NCI-H82 (cell line): Measurements from ENCODE around the gene SNX33.
A peak's percentile ranks its signal among the peaks of the same experiment; 100 is the strongest.
"Not testable (repeated sequence)": the region's sequence is repeated elsewhere in the genome, so short reads cannot be mapped to it uniquely, and the experiment has no call there.

Experiments used
- DNase-seq: peaks from one replicate; lab custom pipeline; 2025; lab: John Stamatoyannopoulos, UW

The SNX33 gene

DNA sequence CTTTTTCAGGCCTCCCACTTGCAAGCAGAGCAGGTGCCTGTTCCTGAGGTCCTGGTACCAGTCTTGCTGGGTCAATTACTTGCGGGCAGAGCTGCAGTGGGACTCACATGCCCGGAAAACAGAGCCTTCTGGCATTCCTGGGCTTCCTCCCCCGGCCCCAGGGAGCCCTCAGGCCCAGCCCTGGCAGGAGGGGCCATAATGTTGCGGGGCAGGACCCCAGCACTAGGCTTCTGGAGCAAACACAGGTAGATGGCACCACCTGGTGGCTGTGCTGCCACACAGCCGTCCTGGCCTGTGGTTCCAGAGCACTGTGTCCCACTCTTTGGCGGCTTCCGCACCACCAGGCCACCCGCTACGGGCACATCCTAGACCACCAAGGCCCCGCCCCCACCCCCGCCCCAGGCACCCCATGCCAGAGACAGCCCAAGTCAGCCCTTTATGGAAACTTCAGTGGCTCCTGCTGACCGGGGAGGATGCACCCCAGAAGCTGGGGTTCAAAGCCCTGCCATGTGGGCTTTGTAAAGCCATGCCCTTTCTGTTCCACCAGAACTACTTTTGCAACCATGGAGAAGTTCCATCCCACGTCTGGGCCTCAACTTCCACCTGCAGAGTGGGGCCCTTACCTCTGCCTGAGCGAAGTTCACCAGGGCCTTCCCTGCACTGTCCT, 36.1 kb downstream of the SNX33 start:
- DNase-seq = peak; percentile 86

DNA sequence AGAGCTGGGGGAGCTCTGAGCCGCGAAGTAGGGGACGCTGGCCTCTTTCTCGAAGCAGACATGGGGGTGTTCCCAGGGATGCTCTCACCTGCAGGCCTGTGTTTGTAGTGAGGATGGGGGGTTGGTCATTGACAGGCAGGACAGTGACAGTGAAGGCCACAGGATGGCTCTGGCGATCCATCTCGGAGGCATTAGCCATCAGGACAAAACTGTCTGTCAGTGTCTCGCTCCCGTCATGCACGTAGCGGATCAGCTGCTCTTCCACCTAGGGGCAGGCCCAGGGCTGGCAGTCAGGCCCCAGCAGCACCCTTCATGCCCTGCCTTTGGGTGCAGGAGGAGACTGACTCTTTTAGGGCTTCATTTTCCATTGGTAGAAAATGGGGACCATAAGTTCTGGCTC, 36.9 kb downstream of the SNX33 start:
- peak; percentile 25 for DNase-seq

DNA sequence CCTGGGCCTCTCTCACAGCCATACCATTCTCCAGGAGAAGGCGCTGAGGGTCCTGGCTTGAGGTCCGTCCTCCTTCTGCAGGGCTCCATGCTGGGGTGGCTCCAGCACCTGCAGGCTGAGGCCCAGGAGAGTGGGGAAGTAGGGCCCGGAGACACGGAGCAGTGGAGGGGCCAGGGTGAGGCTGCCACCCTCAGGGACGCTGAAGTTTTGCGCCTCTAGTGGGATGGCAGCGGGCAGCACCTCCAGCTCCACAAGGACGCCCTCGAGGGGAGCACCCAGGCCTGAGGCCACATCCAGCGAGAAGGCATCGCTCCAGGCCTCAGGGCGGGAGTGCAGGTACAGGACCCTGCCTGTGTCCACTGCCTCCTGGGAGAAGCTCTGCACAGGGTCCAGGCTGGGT, 37.5 kb downstream of the SNX33 start:
- no peak for DNase-seq

DNA sequence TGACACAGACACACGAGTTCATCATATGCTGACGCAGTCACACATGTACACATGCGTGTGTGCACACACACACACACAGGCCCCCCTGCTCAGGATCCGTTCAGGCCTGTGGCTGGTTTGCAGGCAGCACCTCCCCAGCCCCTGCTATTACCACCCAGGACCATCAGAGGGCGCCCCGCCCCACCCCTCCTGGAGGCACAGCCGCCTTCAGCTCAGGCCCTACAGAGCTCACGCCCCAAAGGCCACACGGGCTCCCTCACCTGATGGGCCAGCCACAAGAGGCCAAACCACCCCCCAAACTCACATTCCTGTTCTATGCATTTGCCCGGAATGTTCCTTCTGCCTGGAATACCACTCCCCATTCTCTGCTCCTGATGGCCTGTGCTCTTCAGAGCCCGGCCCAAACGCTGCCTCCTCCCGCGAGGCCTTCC, 38.5 kb downstream of the SNX33 start:
- peak; percentile 84 for DNase-seq

DNA sequence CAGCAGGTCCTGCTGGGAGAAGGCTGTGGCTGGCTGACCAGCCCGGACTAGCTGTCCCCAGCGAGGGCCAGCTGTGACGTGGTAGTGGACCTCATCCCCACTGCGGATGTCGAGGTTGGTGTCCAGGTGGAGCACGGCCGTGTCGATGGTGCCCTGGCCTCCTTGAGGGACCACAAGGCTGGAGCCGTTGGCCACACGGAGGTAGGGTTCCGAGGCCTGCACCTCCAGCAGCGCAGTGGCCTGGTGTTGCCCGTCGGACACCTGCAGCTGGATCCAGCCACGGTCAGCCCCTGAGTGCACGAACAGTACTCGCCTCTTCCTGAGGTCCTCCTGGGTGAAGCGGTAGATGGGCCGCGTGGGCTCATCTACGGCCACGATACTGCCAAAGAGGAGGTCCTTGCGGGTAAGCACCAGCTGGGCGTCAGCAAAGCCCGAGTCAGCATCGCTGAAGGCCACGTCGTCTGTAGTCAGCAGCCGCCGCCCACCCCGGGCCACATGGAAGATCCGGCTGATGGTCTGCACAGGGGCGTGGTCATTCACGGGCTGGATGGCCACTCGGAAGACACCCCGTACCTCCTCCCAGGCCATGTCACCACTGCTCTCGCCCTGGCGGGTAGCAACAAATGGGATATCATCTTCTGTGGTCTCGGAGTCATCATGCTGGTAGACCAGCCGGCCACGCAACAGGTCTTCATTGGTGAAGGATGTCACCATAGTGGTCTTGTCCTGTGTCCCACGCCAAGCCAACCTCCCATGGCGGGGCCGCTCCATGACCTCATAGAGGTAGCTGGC, 40.0 kb downstream of the SNX33 start:
- DNase-seq = no peak

DNA sequence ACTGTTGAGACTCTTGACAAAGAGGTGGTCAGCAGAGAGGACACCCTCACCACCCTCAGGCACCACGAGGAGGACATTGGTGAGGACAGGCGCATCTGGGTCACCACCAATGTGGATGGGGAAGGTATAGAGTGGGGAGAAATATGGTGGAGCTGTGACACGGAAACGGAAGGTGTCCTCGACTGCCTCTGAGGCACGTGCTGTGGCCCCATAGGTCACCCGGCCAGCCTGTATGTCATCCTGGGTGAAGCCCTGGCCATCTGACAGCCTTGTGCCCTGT, 40.5 kb downstream of the SNX33 start:
- no peak for DNase-seq

DNA sequence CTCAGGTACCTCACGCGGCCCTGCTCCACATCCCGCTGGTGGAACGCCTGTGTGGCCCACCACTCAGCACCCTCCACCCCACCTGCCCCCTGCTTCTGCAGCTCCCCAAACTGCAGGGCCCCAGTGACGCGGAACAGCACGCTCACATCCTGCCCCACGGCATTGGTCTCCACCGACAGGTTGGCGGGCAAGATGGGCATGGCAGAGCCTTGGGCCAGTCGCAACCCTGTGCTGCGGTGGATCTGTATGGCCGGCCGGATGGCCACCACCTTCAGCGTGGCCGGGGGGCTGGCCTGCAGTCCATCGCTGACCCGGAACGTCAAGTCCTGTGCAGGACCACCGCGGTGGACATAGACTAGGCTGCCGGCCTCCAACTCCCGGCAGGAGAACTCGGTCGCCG, 41.1 kb downstream of the SNX33 start:
- no peak for DNase-seq

DNA sequence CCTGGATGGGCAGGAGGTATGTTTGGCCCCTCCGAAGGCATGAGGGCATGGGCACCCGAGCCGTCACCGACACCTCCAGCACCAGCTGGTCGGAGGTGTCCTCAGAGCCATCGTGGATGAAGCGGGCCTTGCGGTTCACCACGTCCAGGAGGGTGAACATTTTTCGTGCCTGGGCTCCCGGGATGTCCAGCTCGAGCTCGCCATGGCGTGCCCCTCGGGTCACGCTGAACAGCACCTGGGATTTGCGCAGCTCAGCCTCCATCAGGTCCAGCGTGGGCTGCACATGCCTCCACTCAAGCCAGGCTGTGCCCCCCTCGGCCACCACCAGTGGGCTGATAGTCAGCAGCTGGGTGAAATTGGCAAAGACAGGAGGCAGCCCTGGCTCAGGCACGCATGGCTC, 41.7 kb downstream of the SNX33 start:
- not testable (repeated sequence) for DNase-seq

DNA sequence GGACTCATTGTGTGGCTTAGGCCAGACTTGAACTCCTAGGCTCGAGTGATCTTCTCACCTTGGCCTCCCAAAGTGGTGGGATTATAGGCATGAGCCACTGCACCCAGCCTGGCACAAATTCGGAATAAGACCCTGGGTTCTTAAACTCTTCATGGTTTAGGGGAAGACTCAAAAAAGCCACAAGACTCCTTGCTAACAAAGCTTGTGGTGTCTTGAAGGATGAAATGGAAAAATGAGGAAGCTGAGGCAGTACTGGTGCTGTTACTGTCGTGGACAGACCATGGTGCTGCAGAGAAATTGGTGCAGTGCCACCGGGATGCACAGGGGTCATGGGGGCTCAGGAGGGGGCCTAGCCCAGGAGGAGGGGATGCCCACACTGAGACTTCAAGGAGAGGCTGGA, 44.6 kb downstream of the SNX33 start:
- not testable (repeated sequence) for DNase-seq

DNA sequence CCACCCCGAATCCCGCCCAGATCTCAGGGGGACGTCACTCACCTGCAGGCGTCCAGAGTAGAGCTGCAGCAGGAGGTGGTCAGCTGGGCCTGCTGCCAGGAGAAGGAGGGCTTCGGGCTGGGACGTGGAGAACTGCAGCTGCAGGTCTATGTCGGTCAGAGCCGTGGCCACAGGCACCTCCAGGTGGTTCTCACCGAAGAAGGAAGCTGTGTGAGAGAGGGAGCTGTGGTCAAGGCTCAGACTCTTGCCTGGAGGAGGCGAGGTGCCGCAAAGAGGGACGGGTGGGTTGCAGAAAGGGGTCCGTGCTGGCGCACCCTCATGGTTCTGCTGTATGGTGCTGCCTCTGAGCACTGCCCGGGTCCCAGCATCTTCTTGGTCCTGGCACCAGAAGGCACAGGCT, 45.3 kb downstream of the SNX33 start:
- not testable (repeated sequence) for DNase-seq

DNA sequence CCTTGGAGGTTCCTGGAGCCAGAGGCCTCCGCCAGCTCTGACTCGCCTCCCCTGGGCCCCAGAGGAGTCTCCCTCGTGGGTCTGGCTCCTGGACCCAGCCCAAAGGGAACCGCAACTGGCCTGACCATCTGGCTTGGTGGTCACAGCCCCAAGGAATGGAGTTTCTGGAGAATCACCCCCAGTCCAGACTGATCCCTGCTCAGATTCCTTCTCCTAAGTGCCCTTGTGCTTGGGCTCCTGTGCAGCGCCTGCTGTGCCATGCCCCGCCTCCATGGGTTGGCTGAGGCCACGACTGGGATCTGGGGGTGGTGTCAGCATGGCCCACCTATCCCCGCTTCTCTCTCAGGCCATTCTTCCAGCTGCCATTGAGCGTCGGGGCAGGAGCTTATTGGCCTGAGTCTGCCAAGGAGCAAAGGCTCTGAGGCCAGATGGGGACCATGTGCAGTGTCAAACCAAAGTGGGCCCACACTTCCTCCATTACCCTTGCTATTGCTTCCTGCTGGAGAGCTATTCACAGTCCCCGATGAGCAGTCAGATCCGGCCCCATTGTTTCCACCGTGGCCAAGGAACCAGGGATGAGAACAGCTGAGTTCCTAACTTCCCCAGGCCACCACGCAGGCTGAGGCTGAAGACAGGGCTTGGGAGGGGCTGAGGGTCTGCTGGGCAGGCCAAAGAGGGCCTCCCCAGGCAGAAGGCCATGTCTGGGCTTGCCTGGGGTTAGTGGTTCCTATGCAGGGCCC, 46.0 kb downstream of the SNX33 start:
- peak; percentile 88 for DNase-seq

DNA sequence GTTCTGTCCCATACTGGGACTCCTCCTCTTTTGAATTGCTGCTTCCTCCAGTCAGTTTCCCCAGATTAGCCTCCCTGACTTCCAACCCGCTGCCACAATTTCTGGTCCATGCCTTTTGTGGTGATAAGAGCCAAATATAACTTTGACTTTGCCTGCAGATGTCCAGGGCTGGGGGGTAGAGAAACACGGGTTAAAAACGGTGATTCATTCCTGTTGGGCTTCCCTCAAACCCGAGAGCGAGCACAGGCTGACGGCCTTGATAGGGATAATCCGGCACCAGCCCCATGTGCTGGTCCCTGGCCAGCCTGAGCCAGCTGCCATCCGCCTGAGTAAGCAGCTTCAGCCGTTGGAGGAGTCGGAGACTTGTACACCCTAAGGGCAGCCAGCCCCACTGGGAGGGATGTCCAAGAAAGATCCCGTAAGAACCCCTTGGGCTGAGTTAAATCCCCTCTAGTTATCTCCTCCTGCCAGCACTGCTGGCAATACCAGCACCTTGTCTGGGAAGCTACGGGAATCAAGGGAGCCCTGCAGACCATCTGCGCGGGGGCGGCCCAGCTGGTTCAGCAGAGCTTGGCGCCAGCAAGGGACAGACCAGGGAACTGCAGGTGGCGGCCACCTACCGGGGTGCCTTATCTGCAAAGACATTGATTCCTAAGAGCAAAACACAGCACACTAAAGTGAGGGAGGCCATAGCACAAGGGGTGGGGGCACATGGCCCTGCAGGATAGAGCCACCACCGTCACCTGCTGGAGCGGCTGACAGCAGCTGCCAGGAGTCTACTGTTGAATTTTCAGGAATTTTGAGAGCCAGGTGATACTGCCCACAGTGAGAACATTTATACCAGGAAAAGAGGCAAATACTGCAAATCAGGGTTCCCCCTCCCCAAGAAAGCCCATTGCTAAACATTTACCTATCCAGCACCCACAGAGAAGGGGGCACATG, 46.8 kb downstream of the SNX33 start:
- DNase-seq = peak; percentile 99

DNA sequence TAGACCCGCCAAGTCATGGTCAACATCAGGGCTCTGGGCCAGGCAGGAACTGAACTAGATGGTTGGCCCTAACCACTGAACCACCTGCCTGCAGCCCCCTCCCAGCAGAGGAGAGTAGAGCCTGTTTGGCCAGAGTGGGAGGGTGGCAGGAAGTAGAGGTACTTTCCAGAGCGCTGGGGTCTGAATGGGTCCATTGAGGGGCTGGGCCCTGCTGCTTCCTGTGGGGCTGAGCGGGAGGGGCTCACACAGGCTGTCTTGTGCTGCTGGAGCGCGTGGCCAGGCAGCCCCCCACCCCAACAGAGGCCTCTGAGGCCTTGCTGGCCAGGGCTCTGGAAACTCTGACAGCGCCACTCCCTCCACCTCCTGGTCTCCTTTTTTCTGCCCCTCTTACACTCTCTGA, 47.5 kb downstream of the SNX33 start:
- peak; percentile 27 for DNase-seq

DNA sequence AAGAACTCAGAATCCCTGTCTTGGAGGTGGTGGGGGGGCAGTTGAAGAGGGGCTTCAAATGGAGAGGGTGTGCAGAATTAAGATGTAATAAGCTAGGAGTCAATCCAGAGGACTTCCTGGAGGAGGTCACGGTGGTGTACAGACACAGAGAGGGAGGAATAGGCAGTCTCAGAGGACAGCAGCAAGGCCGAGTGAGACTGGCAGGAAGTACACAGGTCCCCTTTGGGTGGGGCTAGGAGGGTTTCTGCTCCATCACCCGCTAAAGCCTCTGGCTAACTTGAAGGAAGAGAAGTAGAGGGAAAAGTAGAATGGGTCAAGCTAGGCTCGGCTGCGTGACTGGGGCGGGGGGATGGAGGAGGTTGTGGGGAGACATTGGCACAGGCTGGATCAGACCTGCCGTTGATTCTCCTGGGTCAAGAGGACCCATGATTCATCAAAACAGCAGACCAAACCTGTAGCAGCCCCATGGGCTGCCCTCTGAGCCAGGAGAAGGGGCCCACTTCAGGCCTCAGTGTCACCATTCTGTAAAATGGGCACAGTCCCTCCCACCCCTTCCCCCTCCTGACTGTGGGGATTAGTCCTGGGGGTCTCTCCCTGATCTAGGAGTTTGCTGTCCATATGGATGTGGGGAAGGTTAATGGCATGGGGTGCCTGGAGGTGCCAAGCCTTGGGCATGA, 48.1 kb downstream of the SNX33 start:
- no peak for DNase-seq

DNA sequence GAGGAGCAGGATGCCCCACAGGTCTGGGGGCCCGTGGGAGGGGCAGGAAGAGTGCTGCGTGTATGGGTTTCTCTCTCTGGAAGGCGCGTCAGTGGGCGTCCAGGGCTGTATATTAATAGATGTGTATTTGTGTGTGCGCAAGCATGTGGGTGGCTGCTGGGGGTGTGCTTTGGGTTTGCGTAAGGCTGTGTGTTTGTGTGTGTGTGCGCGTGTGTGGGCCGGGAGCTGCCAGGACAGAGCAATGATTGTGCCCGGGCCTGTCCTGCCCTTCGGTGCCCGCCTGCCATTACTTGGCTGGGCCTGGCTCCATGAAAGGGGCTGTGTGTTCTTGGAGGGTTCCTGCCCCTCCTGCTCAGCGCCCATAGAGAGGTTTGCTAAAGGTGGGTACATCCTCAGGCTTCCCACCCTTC, 48.6 kb downstream of the SNX33 start:
- no peak for DNase-seq

DNA sequence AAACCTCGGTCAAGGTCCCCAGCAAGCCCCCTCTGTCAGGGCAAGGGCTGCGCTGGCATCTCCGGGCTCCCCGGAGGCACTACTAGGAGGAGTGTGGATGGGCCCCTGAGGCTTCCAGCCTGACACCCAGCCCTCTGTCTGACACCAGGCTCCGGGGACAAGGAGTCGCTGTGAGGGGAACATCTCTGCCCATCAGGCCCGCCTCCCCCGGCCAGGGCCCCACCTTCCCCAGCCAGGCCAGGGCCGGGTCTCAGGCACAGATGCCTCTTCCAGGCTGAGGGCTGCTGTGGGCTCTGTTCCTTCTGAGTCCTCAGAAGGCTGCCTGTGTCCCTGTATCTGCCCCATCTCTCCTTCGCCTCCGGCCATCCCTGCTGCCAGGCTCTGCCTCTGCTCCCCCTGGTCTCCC, 49.1 kb downstream of the SNX33 start:
- DNase-seq = no peak

DNA sequence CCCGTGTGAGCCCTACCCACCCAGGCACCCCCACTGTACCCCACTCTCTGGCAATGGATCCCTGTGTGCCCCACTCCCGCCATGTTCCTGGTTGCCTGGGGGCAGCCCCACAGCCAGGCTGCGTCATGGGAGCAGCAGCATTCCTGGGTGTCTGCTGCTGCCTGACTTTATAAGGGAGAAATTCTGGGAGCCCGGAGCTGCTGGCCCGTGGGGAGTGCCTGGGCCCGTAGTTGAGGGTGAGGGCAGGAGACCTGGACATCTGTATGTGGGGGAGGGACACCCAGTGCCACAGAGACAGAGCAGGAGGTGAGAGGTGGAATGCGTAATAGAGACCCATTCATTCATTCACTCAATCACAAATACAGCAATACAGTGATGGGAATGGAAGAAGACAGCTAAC, 49.8 kb downstream of the SNX33 start:
- DNase-seq = no peak

DNA sequence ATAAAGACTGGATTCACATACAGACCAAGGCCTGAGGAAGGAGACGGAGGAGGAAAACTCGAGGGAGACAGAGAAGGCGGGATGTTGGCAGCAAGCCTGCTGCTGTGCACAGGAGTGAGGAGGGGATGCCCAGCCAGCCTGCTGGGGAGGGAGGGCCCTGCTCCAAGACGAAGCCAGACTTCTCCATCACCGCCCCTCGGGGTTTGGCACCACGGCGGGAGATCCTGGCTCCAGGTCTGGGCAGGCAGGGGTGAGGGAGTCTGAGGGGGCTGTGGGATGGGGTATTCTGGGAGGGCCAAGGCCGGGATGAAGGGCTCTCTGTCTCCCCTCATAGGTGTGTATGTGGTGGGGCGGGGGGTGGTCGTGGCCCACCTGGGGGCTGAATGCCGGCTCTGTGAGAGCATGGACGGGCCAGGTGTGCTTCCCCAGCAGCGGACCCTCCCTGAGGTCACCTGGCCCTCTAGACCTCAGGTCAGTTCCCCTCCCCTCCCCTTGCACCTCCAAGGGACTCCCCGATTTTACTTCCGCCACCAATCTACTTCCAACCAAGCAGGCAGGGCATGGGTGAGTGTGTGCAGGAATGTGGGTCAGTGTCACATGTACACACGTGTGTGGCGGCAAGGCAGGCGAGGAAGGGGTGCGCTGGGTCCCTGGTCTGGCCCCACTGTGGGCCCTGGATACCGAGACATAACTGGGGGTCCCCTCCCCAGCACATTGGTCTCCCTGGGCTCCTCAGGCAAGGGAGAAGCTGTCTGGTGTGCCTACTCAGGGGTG, 50.4 kb downstream of the SNX33 start:
- DNase-seq = not testable (repeated sequence)

DNA sequence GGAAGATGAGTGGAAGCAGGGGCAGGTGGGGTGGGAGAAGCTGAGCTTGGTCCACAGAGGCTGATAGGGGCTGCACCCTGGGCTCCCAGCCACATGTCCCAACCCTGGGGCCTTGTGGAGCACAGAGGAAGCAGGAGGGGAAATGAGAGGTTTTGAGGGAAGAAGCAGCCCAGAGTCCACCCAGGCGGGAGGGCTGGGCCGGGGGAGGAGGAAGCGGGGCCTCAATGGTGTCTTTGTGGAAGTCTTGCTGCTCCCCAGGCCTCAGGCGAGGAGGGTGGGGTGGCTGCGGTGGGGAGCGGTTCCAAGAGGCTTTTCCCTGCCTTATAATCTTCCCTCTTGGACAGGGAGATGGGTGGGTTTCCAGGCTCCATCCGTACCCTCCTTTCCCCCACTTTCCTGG, 51.8 kb downstream of the SNX33 start:
- DNase-seq = not testable (repeated sequence)
